GM19397 (cell line): ENCODE results near the gene IBTK.
"Not testable (repeated sequence)": the region's sequence is repeated elsewhere in the genome, so short reads cannot be mapped to it uniquely, and the experiment has no call there.

Source experiments
- ATAC-seq: cut with Tn5 transposase; IDR thresholded peaks from one replicate; pipeline ENCODE4 v1.9.1; 2021; ENCODE audit warnings: mild to moderate bottlenecking, moderate library complexity; ENCODE audit not compliant: unreplicated experiment

Gene IBTK

DNA sequence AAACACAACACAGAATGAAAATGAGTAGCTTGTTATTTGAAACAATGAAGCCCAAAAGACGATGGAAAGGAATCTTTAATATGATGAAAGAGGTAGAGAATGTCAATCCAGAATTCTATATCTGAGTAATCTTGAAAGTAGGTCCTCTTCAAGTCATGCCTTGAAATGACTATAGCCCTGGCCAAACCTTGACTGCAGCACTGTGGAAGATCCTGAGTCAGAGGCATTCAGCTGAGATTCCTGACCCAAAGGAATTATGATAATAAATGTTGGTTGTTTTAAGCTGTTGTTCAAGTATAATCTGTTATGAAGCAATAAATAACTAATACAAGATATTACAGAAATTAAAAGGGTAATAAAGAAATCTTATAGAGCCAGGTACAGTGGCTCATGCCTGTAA is 64.8 kb downstream of the IBTK start:
- ATAC-seq, result no peak

- ATAC-seq, result no peak
Observed at GRCh38 chr6:82179415-82179814, 68.1 kb downstream of the IBTK start.

DNA sequence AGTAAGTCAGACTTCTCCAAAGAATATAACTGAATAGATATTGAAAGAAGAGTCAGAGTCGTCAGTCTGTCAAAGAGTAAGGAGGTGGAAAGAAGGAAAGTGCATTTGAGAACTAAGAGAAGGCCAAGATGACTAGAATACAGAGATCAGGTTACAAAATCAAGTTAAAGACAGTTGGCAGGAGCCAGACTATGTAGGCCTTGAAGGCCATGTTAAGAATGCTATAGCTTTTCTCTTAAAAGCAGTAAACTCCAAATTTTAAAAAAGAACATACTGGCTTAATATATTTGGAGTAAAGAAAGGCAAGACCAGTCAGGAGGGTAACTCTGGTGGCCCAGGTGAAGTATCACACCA is 68.8 kb downstream of the IBTK start:
- no peak for ATAC-seq

GRCh38 chr6:82178077-82178758 is 69.3 kb downstream of the IBTK start:
- no peak for ATAC-seq

DNA sequence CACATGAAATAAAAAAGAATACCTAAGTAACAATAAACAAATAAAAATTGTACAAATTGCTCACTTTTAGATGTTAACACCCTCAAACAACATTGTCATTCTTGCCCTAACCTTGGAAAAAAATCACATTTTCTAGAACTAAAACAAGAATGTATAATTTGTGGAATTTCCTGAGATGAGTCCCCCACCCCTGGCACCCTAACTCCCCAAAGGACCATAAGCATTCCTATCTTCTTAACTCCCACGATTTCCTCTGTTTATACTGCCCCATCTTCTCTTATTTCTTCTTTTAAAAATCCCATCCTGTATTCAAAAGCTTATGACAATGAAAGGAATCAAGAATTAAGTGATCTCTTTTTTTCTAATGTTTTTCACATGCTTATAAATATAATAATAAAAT is 70.9 kb downstream of the IBTK start:
- no peak for ATAC-seq

DNA sequence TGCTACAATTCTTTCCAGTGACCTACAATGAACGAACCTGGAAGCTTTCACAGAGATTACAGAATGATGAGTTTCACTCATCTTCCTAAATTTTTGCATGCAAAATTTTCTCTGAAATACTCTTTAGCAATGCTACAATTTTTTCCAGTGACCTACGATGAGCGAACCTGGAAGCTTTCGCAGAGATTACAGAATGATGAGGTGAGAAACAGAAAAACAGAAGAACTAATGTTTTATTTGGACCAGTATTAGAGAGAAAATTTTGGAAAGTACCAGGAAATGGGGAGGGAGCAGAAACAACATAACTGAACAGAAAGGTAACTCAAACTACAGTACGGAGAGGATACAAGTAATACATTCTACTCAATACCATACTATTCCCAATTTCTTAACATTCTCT is 75.0 kb downstream of the IBTK start:
- ATAC-seq, result no peak

- ATAC-seq, result no peak
Observed at GRCh38 chr6:82169138-82169876, 78.2 kb downstream of the IBTK start.

- ATAC-seq, result no peak
Observed at GRCh38 chr6:82166493-82166892, 81.1 kb downstream of the IBTK start.

DNA sequence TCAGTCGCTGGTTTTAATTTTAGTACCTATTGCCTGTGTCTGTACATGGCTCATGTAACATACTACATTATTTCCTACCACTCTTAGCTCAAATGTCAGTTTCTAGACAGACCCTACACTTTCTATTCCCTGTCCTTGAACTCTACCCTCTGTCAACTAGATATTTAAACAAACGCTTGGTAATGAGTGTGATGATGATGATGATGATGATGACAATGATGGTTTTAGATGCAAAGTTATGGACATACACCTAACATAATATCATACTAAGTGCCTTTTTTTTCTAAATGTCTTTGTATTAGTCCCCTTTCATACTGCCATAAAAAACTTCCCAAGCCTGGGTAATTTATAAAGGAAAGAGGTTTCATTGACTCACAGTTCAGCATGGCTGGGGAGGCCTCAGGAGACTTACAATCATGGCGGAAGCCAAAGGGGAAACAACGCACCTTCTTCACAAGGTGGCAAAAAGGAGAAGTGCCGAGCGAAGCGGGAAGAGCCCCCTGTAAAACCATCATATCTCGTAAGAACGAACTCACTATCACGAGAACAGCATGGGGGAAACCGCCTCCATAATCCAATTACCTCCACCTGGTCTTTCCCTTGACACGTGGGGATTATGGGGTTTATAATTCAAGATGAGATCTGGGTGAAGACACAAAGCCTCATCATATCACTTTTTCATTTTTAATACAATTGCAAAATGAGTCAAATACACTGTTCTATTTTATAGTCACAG is 87.1 kb downstream of the IBTK start:
- no peak for ATAC-seq

DNA sequence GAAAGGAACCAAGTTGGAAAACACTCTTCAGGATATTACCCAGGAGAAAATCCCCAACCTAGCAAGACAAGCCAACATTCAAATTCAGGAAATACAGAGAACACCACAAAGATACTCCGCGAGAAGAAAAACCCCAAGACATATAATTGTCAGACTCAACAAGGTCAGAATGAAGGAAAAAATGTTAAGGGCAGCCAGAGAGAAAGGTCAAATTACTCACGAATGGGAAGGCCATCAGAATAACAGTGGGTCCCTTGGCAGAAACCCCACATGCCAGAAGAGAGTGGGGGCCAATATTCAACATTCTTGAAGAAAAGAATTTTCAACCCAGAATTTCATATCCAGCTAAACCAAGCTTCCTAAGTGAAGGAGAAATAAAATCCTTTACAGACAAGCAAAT is 94.8 kb downstream of the IBTK start:
- ATAC-seq, result not testable (repeated sequence)

GRCh38 chr6:82151147-82151546 is 96.4 kb downstream of the IBTK start:
- ATAC-seq, result not testable (repeated sequence)

DNA sequence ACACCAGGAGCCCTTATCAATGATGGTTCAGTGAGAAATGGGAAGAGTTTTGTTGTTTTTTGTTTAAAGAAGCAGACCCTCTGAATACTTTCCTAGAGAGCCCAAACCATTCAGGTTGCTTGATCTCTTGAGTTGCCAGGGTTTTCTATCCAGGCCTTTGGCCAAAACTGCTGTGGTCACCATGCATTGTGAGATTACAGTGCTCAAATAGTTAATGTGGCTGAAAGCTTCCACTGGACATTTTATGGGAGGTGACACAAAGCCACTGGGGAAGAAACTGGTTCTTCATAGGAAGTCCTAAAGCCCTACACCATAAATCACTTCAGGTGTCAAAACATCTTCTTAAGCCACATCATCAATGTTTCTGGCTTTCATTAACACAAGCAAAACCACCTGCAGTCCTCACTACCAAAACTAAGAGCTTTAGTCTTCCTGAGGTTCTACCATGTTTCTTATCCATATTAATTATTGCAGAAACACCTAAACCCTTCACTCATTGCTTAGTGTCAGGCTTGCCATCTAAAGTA is 101.6 kb downstream of the IBTK start:
- no peak for ATAC-seq

GRCh38 chr6:82144852-82145340 is 102.6 kb downstream of the IBTK start:
- no peak for ATAC-seq

DNA sequence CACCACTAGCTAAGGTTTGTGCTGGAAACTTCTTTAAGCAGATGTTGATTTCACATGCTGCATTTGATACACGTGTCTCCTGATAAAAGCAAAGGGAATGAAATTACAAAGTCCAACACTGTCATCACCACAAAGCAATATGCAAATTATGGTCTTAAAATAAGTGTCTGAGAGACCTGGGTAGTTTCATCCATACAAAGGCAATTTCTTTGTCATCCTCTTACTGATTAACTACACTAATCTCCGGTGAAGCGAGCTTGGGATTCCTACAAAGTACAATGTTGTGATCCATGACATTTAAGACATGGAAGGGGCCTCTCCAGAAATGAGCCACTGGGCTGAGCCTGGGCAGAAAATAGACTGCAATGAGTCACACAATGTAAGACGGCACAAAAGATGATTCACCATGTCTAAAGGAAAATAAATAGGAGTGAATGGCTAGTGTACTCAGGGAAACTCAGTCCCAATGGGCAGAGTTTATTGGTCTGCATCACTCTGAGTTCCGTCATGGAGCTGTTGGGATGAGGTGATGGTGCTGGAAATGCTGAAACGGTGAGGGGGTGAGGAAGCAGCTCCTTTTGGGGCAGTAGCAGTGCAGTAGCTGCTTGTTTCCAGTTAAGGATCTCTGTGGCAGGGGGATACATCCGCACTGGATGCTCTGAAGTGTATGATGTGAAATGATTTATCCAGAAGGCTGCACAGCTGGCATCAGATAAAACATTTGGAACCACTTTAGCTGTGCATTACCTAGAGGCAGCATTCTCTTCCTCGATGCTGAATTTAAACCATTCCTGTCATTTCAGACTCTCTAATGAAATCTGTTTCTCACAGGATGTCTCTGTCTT is 103.3 kb downstream of the IBTK start:
- ATAC-seq, result peak; percentile 87

GRCh38 chr6:82143041-82143481 is 104.5 kb downstream of the IBTK start:
- ATAC-seq, result no peak

DNA sequence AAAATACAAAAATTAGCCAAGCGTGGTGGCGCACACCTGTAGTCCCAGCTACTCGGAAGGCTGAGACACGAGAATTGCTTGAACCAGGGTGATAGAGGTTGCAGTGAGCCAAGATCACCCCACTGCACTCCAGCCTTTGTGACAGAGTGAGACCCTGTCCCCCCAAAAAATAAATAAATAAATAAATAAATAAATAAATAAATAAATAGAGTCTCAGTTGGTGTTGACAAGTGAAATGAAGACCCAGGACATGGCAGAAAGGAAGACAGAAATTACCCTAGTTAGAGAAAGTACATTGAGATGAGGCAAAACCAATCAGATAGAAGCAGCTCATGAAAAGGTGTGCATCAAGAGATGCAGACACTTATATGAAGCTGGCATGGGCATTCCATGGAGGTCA is 105.0 kb downstream of the IBTK start:
- no peak for ATAC-seq

DNA sequence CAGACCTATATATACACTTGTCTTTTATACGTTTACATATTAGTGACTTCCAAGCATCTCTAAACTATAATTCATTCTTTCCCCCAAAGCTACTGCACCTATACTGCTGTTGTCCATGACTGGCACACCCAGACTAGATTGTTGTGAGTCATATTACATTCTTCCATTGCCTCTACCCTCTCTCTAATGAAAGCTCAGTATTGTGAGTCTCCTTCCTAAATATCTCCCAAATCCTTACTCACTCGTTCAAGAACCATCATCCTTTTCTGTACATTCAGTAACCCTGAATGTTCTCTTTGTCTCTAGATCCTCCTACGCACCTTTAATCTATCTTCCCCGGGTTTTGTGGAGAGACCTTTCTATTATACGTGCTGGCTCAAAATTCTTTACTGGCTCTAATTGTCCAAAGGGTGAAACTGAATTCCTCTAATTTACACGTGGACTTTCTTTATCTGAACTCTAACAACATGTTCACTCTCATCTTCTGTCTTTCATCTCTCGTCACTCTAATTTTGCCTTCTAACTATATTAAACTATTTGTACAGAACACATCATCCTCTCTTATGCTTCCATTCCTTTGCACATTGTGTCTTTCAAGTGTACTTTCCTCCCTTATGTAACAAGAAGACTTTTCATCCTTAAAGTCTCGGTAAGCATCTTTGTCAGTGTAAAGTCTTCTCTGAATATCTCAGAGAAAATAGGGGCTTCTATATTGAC is 109.3 kb downstream of the IBTK start:
- ATAC-seq, result no peak

GRCh38 chr6:82131441-82131840 is 116.1 kb downstream of the IBTK start:
- no peak for ATAC-seq

DNA sequence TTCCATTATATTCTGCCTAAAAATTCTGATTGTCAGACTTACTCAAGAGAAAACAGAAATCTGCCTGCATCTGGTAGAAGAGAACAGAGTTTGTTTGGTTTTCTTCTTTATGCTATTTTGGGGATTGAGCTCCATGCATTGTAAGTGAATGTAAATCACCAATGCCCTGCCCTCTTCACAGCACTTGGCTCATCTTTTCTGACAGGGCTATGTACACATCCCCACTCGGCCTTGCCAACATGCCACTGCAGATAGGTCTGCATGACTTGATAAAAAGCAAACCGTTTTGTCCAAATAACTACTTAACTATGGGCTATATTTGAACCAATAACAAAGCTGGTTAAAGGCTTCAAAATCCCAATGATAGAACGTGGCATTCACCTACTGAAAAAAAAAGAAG is 117.7 kb downstream of the IBTK start:
- no peak for ATAC-seq

GRCh38 chr6:82128973-82129372 is 118.6 kb downstream of the IBTK start:
- not testable (repeated sequence) for ATAC-seq
